Mesendoderm (in vitro differentiated cells): ENCODE data around the gene MAGI2. TPM values are rescaled to one million over a fixed set of nuclear protein-coding genes. Genes with fewer than 3 reads are reported as not detected.

Experiments
- DNase-seq: peaks from one replicate; pipeline ENCODE4 v3.0.0; 2013
- H2AK5ac ChIP-seq: 2 replicates; pipeline ENCODE4 v1.6.1; 2013; ENCODE audit warnings: low read length, inconsistent platforms
- H2BK120ac ChIP-seq: 2 replicates; pipeline ENCODE4 v1.6.1; 2013; ENCODE audit warnings: low read depth, mild to moderate bottlenecking, low read length, moderate library complexity, mixed read lengths
- H2BK15ac ChIP-seq: replicated peaks from 2 replicates; pipeline ENCODE4 v1.6.1; 2013; ENCODE audit warnings: low read depth, mild to moderate bottlenecking, moderate library complexity
- H2BK5ac ChIP-seq: 2 replicates; pipeline ENCODE4 v1.6.1; 2013; ENCODE audit warnings: low read length, inconsistent platforms
- H3K18ac ChIP-seq: 2 replicates; pipeline ENCODE4 v1.6.1; 2013; ENCODE audit warnings: mild to moderate bottlenecking, low read length, mixed read lengths
- H3K23ac ChIP-seq: one replicate; pipeline ENCODE4 v1.6.1; 2013; ENCODE audit warnings: low read length
- H3K27ac ChIP-seq: 2 replicates; pipeline ENCODE4 v1.5.1; 2013; ENCODE audit warnings: low read depth, mild to moderate bottlenecking, inconsistent platforms, low read length, moderate library complexity
- H3K27me3 ChIP-seq: 2 replicates; pipeline ENCODE4 v1.6.1; 2013; ENCODE audit warnings: low read length, control low read depth, mild to moderate bottlenecking, inconsistent platforms; ENCODE audit not compliant: insufficient read depth, poor library complexity
- H3K36me3 ChIP-seq: 2 replicates; pipeline ENCODE4 v1.6.1; 2013; ENCODE audit warnings: low read length, inconsistent platforms; ENCODE audit not compliant: control insufficient read depth, insufficient read depth
- H3K4ac ChIP-seq: one replicate; pipeline ENCODE4 v1.6.1; 2013; ENCODE audit warnings: low read depth, mild to moderate bottlenecking, low read length, moderate library complexity
- H3K4me1 ChIP-seq: 2 replicates; pipeline ENCODE4 v1.6.1; 2013; ENCODE audit warnings: low read depth, low read length, inconsistent platforms; ENCODE audit not compliant: control insufficient read depth
- H3K4me2 ChIP-seq: 2 replicates; pipeline ENCODE4 v1.6.1; 2013; ENCODE audit warnings: low read length
- H3K4me3 ChIP-seq: 2 replicates; pipeline ENCODE4 v1.5.1; 2013; ENCODE audit warnings: mild to moderate bottlenecking, low read length
- H3K56ac ChIP-seq: one replicate; pipeline ENCODE4 v1.6.1; 2013; ENCODE audit warnings: low read length
- H3K79me1 ChIP-seq: 2 replicates; pipeline ENCODE4 v1.6.1; 2013; ENCODE audit warnings: low read length, inconsistent platforms
- H3K79me2 ChIP-seq: 2 replicates; pipeline ENCODE4 v1.6.1; 2013; ENCODE audit warnings: mild to moderate bottlenecking, low read length; ENCODE audit not compliant: control insufficient read depth, insufficient read depth
- H3K9ac ChIP-seq: 2 replicates; pipeline ENCODE4 v1.6.1; 2013; ENCODE audit warnings: low read length, inconsistent platforms
- H4K5ac ChIP-seq: one replicate; pipeline ENCODE4 v1.6.1; 2013; ENCODE audit warnings: low read length
- H4K8ac ChIP-seq: one replicate; pipeline ENCODE4 v1.6.1; 2013; ENCODE audit warnings: low read depth, mild to moderate bottlenecking, control low read depth, low read length, moderate library complexity
- WGBS: extraction: QIAGEN DNeasy Blood & Tissue Kit; methylation state at CpG from one replicate; pipeline ENCODE4 v1.1.7; 2013; ENCODE audit warnings: low lambda C conversion rate, missing lambda C conversion rate; ENCODE audit not compliant: insufficient coverage; ENCODE audit errors: extremely low coverage; 5-methylcytosine and 5-hydroxymethylcytosine counted together
- small RNA-seq: library from polyadenylated mRNA; stranded (forward); fragments of <200 nt; extraction: miRNeasy Mini kit (QIAGEN cat#:217004); gene quantifications from one replicate; pipeline ENCODE3, GENCODE V24; 2013; ENCODE audit not compliant: insufficient read depth

MAGI2 gene

DNA sequence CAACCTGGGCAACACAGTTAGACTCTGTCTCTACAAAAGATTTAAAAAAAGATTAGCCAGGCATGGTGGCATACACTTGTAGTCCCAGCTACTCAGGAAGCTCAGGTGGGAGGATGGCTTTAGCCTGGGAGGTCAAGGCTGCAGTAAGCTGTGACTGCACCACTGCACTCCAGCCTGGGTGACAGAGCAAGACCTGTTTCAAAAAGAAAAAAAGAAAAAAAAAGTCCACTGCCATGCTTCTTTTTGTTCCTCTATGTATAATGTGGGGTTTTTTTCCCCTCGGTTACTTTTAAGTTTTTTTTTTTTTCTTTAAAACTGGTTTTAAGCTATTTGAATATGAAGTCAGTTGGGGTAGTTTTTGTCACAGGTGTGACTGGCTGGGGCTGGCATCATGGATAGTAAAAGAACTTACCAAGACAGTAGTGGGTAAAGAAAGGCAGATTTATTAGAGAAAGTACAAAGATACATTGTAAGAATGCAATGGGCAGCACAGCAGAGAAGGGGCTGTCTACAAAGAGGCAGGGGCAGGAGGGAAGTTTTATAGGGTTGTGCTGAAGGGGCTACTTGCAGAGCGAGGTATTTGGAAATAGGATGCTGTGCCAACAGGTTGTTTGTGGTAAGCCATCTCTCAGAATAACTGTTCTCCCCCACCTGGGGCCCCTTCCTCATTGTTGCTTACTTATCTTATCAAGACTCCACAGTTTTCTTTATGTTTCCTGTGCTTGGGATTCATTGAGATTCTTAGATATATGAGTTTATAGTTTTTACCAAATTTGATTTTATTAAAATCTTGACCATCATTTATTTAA is 1477.6 kb downstream of the MAGI2 start:
- H3K23ac ChIP-seq, result no peak overlapping the region
- no peak overlapping the region for H2BK5ac ChIP-seq
- no peaks in the 10 kb centered on the region for H3K79me2 ChIP-seq
- no peak overlapping the region for H4K8ac ChIP-seq
- H3K27ac ChIP-seq, result no peak overlapping the region
- no peak overlapping the region for H3K56ac ChIP-seq
- no peak overlapping the region for H3K4ac ChIP-seq
- no peak overlapping the region for H2AK5ac ChIP-seq
- H3K27me3 ChIP-seq, result no peaks in the 10 kb centered on the region
- no peak overlapping the region for H4K5ac ChIP-seq
- WGBS, result no CpG with 5 or more reads among the region's 2 CpGs
- H3K4me1 ChIP-seq, result no peaks in the 10 kb centered on the region
- H2BK120ac ChIP-seq, result no peak overlapping the region
- H3K79me1 ChIP-seq, result no peaks in the 10 kb centered on the region
- DNase-seq, result no peak
- no peak overlapping the region for H3K9ac ChIP-seq
- H3K18ac ChIP-seq, result no peak overlapping the region
- no peak overlapping the region for H2BK15ac ChIP-seq
- H3K36me3 ChIP-seq, result no peaks in the 10 kb centered on the region
- H3K4me3 ChIP-seq, result no peak overlapping the region
- no peak overlapping the region for H3K4me2 ChIP-seq

DNA sequence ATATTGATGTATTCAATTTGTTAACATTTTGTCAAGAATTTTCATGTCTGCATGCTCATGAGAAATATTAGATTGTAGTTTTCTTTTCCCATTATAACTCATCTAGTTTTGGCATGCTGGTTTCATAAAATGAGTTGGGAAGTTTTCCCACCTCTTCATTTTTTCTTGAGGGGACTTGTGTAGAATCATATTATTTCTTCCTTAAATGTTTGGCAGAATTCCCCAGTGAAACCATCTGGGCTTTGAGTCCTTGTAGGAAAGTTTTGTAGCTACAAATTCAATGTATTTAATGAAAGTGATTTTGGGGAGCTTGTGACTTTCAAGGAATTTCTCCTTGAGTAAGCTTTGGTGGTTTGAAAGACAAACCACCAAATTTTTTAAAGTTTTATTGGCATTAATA is 1481.7 kb downstream of the MAGI2 start:
- no peaks in the 10 kb centered on the region for H3K79me2 ChIP-seq
- H3K9ac ChIP-seq, result no peak overlapping the region
- no peak overlapping the region for H3K56ac ChIP-seq
- no peak overlapping the region for H2BK15ac ChIP-seq
- no peaks in the 10 kb centered on the region for H3K79me1 ChIP-seq
- no peak overlapping the region for H4K8ac ChIP-seq
- H3K4me2 ChIP-seq, result no peak overlapping the region
- H3K36me3 ChIP-seq, result no peaks in the 10 kb centered on the region
- no peak overlapping the region for H3K23ac ChIP-seq
- no peak overlapping the region for H2BK120ac ChIP-seq
- H3K4me3 ChIP-seq, result no peak overlapping the region
- no peak overlapping the region for H2AK5ac ChIP-seq
- H3K18ac ChIP-seq, result no peak overlapping the region
- H3K4me1 ChIP-seq, result no peaks in the 10 kb centered on the region
- H3K27me3 ChIP-seq, result no peaks in the 10 kb centered on the region
- no peak for DNase-seq
- no peak overlapping the region for H3K4ac ChIP-seq
- no peak overlapping the region for H4K5ac ChIP-seq
- no peak overlapping the region for H2BK5ac ChIP-seq
- no peak overlapping the region for H3K27ac ChIP-seq

DNA sequence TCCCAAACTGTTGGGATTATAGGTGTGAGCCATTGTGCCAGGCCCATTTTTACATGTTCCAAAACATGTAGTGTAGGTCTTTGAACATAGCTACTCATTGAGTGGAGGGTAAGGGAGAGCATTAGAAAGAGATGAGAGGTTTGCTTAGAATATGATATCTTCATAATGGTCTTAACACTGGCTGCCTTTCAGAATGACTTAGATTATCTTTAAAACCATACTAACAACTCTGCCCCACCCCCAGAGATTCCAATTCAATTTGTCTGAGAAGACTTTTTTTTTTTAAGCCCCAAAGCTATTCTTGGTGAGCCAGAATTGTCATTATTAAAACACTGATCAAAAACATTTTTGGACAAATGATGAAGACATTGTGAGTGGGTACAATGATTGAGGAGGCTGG is 1486.0 kb downstream of the MAGI2 start:
- H2AK5ac ChIP-seq, result no peak overlapping the region
- H3K23ac ChIP-seq, result no peak overlapping the region
- no peak overlapping the region for H4K5ac ChIP-seq
- no peaks in the 10 kb centered on the region for H3K27me3 ChIP-seq
- H3K9ac ChIP-seq, result no peak overlapping the region
- no peaks in the 10 kb centered on the region for H3K36me3 ChIP-seq
- H3K4me1 ChIP-seq, result no peaks in the 10 kb centered on the region
- H3K56ac ChIP-seq, result no peak overlapping the region
- no peak overlapping the region for H2BK15ac ChIP-seq
- no peak for DNase-seq
- H3K4ac ChIP-seq, result no peak overlapping the region
- H2BK5ac ChIP-seq, result no peak overlapping the region
- no peaks in the 10 kb centered on the region for H3K79me2 ChIP-seq
- H4K8ac ChIP-seq, result no peak overlapping the region
- H3K18ac ChIP-seq, result no peak overlapping the region
- H2BK120ac ChIP-seq, result no peak overlapping the region
- no peak overlapping the region for H3K27ac ChIP-seq
- no peak overlapping the region for H3K4me3 ChIP-seq
- no peaks in the 10 kb centered on the region for H3K79me1 ChIP-seq
- H3K4me2 ChIP-seq, result no peak overlapping the region

Small RNA genes lying within 50 kb of the gene (small RNA-seq; reads per million reads assigned to genes)
- gene RNU6-337P (not detected), gene RNU6-530P (not detected)
